ENCODE results near the gene TMEM205. TPM values are rescaled to one million over a fixed set of nuclear protein-coding genes. Genes with fewer than 3 reads are reported as not detected.

The TMEM205 gene
- total RNA-seq, 4 donors from 2014 or later, result 266 to 1,029 (median 650) TPM

- no peak for DNase-seq
- peaks cover 0 to 5% of the 10 kb centered on the region in 2 donors for H3K36me3 ChIP-seq
- TF ChIP-seq CTCF (IDR thresholded peaks at IDR 0.05) (no peak), POLR2A (IDR thresholded peaks at IDR 0.05) (no peak)
- no peaks in the 10 kb centered on the region for H3K27me3 ChIP-seq
- H3K9me3 ChIP-seq, result no peaks in the 10 kb centered on the region
- intact Hi-C loops (cut with DNase I), result no loop called here
- H3K27ac ChIP-seq, result no peak overlapping the region
- H3K4me1 ChIP-seq, result peaks cover 0 to 10% of the 10 kb centered on the region in 2 donors
- 89 to 91% methylated on average over 10 of the region's 10 CpGs for WGBS, 2 donors
- H3K4me3 ChIP-seq (replicated peaks in 1 of 3), result no peak overlapping the region
Measured at GRCh38 chr19:11363881-11364280, 17.8 kb upstream of the TMEM205 start.

GRCh38 chr19:11361771-11362731 lies 16.0 kb upstream of the TMEM205 start:
- Histone ChIP-seq H3K4me3 (replicated peaks in 1 of 3) (no peak overlapping the region), H3K27me3 (no peaks in the 10 kb centered on the region), H3K4me1 (peaks cover 0 to 10% of the 10 kb centered on the region in 2 donors), H3K36me3 (peaks cover 0 to 5% of the 10 kb centered on the region in 2 donors), H3K27ac (no peak overlapping the region), H3K9me3 (no peaks in the 10 kb centered on the region)
- intact Hi-C loops (cut with DNase I), result no loop called here
- DNase-seq, result peak; percentile 25 to 50
- WGBS, 2 donors, result 56 to 74% methylated on average over 27 to 34 of the region's 35 CpGs
- TF ChIP-seq CTCF (IDR thresholded peaks at IDR 0.05) (no peak), POLR2A (IDR thresholded peaks at IDR 0.05) (no peak)

- 23 to 63% methylated on average over 6 to 22 of the region's 43 CpGs for WGBS, 2 donors
- Histone ChIP-seq H3K9me3 (no peaks in the 10 kb centered on the region), H3K36me3 (peaks cover 0 to 5% of the 10 kb centered on the region in 2 donors), H3K27me3 (no peaks in the 10 kb centered on the region), H3K4me3 (replicated peaks in 1 of 3) (no peak overlapping the region), H3K27ac (no peak overlapping the region), H3K4me1 (peaks cover under 1 to 12% of the 10 kb centered on the region in 2 donors)
- TF ChIP-seq CTCF (IDR thresholded peaks at IDR 0.05) (no peak), POLR2A (IDR thresholded peaks at IDR 0.05) (no peak)
- peak; percentile 85 to 87 for DNase-seq
- intact Hi-C loops (cut with DNase I), result no loop called here
Measured at GRCh38 chr19:11361037-11361770, 15.1 kb upstream of the TMEM205 start.

- WGBS, 2 donors, result 86 to 94% methylated on average over 10 to 11 of the region's 11 CpGs
- Histone ChIP-seq H3K27ac (no peak overlapping the region), H3K27me3 (no peaks in the 10 kb centered on the region), H3K4me1 (peaks cover 9 to 21% of the 10 kb centered on the region in 2 donors), H3K9me3 (no peaks in the 10 kb centered on the region), H3K4me3 (replicated peaks in 1 of 3) (no peak overlapping the region), H3K36me3 (no peaks in the 10 kb centered on the region)
- TF ChIP-seq CTCF (IDR thresholded peaks at IDR 0.05) (no peak), POLR2A (IDR thresholded peaks at IDR 0.05) (no peak)
- DNase-seq, result no peak
- intact Hi-C loops (cut with DNase I), result no loop called here
Measured at GRCh38 chr19:11359421-11359820, 13.4 kb upstream of the TMEM205 start.

Data from thyroid gland (tissue), 4 donors.